NCI-H146 (cell line): ENCODE measurements around the gene ARAP1.
"Not testable (repeated sequence)": the region's sequence is repeated elsewhere in the genome, so short reads cannot be mapped to it uniquely, and the experiment has no call there.

Source experiments
- DNase-seq: peaks from one replicate; lab custom pipeline; 2025; lab: John Stamatoyannopoulos, UW

Gene ARAP1

DNA sequence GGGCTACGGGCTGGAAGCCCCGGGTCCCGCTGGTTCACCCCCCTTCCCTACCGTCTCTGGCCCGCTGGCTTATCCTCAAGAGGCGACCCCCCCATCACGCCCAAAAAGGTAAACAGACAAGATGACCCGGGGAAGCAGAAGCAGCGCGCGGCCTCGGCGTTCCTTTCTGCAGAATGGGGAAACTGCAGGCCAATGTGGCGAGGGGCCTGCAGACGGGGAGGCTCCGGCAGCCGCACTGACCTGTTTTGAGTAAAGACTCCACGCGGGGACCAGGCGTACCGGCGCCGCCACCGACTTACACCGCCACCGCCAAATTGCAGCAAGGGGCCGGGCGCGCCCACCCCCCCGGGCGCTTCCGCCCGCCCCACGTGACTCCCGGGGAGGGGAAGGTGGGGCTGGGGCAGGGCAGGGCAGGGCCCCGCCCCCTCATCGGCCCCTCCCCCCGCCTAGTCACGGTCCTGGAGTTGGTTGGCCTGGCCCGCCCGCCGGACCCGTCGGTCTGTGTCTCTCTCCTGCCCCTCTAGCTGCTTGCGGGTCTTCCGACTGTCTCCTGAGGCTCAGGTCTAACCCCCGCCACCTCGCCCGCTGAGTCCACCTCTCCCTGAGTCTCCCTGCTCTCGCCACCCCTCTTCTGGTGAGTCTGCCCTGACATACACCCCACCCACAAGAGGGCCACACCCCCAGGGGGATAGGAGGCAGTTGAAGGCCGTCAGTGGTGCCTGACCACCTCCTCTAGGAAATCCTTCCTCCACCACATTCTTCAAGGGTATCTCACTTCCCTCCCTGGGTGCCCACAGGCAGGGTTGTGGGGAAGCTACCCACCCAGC lies at the start of gene ARAP1:
Gene ARAP1, minus strand, starts transcription at position 321 of the 827 bp plus-strand sequence. CDS start 25,280 bp downstream, outside the sequence.
- DNase-seq, result peak; percentile 80

DNA sequence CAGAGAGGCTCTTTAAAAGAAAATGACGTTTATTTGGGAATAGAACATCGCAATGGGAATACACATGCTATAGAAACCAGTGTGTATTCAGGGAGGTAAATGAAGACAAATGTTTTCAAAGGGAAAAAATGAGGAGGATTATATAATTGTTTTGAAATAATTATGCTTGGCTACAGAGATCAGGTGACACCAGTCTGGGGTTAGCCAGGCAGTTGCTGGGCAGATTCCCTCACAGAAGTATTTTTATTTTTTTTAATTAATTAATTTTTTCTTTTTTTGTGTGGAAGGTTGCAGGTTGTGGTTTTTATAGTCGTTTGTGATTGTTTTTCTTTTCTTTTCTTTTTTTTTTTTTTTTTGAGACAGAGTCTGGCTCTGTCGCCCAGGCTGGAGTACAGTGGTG lies 47.2 kb upstream of the ARAP1 start:
- DNase-seq, result no peak

DNA sequence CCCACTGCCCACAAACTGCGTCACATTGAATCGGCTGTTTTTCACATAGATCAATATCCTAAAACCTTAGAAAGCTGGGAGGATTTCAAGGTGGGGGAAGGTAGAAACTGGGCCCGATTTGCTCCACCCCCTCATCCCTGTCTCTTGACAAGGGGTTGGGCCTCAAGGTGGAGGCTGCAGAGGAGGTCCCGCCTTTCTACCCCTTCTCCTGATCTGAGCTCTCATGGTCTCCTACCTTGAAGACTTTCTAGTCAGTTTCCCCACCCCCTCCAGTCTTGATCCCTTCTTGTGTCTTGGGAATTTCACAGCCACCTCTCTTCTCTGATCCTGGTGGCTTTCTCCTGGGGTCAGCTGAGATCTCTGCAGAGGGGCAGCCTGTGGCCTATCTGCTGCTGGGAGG lies 46.2 kb upstream of the ARAP1 start:
- DNase-seq, result no peak

DNA sequence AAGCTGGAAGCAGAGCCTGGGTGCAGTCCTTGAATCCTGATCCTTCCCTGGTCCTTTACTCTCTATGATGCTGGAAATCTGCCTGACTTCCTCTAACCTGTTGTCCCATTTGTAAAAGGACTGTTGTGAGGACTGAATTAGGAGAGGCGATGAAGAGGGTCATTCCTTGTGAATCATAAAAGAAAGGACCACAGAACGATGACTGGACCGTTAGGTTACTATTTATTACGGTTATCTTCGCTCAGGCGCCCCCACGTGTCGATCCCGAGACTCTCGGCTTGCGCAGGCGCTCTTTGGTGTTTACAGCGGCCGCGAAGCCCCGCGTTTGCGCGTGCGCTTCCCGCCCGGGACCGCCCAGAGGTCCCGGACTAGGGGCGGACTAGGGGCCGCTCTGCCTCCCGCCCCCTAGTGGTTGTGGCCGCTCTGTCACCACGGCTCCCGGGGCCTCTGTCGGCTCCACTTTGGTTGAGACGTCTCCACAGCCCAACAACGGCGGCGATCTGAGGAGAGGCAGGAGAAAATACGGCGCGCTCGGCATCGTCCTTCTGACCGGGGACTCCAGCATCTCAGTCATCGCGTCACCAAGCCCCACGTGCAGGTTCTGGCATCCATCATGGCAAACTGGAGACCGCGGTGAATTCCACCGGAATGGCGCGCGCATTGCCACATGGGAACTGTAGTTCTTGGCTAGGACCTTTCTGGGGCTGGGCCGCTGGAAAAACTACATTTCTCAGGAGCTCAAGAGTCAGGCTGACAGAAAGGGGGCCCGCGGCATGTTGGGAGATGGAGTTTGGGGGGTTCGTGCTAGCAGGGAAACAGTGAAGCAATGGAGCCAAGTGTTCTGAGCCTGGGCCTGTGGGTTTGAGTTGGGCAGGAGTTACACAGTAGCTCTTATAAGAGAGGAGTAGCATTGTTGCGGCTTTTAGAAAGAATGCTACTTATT lies 41.5 kb upstream of the ARAP1 start, which contains the start of gene STARD10:
Gene STARD10, minus strand, starts transcription at position 623 of the 943 bp plus-strand sequence. CDS start 12,866 bp downstream, outside the sequence.
- peak; percentile 93 for DNase-seq

DNA sequence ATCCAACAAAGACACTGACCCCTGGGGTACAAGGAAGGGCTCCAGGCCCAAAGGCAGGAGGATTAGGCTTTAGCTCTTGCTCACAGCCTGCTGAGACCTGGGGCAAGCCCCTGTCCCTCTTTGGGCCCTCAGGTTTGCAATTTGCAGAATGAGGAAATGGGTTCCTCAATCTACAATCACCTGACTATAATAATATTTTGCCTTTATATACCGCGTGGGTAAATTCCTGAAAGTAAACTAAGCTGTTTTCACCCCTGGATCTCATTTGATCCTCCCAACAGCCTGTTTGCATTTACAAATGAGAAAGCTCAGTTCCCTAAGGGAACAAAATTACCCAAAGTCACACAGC lies 40.8 kb upstream of the ARAP1 start:
- no peak for DNase-seq

DNA sequence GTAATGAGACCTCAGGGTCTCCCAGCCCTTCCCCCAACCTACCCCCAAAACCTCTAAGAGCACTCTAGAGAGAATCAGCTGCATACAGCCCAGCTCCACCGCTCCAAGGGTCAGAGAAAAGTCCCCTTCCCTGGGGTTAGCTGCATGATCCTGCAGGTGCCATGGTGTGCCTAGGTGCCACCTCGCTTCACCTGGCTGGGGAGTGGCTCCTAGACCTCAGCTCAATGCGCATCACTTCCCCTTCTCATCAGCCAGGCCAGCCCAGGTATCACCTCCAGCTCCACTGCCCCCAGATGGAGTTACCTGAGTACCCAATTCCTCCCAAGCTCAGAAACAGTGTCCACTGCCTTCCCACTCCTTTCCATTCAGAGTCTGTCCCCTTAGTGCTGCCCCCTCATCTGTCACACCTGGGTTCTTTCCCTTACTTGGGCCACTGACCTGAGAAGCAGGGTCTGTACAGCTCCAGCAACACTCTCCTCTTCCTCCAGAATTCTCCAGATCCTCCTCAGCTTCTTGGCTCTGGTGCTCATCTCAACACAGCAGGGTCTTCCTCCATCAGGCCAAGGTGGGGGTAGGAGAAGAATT lies 40.3 kb upstream of the ARAP1 start:
- DNase-seq, result no peak

DNA sequence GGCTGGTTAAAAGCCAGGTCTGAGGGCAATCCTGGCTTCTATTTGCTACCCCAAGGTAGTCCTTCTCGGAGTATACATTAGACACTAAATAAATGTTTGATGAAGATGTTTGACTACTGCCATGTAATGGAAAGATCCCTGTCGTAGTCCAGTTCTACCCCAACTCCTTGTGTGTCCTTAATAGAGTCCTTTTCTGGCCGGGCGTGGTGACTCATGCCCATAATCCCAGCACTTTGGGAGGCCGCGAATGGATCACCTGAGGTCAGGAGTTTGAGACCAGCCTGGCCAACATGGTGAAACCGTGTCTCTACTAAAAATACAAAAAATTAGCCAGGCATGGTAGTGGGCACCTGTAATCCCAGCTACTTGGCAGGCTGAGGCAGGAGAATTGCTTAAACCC lies 39.0 kb upstream of the ARAP1 start:
- DNase-seq, result not testable (repeated sequence)

DNA sequence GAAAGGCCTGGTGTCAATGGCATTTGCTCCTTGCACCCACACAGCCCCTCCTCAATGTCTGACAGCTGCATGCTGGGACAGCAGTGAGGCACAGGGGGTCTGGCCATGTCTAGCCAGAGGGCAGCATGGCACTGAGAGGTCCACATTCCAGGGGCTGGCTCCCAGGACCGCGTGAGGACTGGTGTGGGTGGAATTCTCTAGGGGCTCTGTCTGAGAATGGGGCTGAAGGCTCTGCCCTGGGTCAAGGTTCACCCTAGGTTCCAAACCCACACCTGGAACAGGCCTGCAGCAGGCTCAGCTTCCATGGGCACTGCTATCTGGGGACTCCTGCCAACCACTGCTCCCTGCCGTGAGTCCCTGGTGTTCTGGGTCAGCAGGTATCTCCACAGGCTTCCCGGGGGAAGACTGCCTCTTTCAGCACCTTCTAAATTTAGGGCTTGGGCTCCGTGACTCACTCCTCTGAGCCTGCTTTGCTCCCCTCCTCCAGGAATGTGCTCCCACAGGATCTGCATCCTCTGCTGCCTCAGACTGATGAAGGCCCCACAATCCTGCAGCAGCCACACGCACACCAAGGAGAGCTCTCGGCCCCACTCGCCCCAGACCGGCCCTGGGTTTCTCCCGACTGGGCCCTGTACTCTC lies 37.4 kb upstream of the ARAP1 start:
- DNase-seq, result no peak

DNA sequence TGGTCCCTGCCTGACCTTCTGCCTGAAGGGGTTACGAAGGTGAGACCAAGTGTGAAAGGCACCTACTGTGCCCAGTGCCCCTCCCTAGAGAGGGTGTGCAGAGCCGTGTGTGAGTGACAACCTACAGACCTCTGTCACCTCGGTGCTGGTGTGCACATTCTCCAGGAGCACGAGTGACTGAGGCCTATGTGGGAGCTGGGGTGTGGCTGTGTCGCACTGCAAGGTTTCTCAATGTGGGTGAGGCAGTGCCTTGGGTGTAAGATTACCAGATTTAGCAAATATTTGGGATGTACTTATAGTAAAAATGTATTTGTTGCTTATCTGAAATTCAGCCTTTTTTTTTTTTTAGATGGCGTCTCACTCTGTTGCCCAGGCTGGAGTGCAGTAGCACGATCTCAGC lies 36.0 kb upstream of the ARAP1 start:
- no peak for DNase-seq

DNA sequence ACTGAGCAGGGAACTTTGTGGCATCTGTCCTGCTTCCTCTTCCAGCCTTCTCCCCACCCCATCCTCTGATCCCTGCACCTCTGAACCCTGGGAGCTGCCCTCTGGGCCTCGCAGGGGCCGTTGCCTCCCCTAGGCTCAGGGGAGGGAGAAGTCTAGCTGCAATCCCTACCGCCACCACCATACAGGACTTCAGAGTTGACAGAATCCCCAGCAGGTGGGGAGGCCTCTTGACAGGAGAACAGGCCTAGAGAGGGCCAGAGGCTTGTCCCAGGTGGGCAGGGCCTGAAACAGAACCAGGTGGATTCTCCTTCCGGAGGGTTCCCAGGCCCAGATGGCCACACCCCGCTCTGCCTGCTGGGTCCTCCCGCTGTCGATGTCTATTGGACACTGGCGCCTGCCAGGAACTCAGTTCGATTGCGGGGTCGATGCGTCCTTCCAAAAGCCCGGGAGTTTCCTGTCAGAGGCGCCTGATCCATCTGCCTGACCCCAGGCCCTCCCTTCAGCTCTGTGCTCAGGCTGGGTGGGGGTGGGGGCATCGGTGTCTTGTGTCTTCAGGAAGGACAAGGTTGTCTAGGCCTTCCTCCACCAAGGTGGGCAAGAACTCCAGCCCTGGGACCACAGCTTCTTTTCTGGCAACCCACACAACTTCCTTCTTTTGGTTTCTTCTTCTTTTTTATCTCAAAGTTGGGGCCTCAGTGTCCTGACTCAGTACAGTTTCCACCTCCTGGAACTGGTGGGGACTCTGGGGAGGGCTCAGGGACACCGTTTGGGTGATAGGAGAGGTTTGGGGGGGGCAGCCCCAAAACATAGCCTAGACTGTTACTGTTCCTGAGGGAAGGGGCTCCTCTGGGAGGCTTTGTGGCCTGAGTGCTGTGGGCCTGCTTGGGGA lies 35.3 kb upstream of the ARAP1 start:
- peak; percentile 98 for DNase-seq

DNA sequence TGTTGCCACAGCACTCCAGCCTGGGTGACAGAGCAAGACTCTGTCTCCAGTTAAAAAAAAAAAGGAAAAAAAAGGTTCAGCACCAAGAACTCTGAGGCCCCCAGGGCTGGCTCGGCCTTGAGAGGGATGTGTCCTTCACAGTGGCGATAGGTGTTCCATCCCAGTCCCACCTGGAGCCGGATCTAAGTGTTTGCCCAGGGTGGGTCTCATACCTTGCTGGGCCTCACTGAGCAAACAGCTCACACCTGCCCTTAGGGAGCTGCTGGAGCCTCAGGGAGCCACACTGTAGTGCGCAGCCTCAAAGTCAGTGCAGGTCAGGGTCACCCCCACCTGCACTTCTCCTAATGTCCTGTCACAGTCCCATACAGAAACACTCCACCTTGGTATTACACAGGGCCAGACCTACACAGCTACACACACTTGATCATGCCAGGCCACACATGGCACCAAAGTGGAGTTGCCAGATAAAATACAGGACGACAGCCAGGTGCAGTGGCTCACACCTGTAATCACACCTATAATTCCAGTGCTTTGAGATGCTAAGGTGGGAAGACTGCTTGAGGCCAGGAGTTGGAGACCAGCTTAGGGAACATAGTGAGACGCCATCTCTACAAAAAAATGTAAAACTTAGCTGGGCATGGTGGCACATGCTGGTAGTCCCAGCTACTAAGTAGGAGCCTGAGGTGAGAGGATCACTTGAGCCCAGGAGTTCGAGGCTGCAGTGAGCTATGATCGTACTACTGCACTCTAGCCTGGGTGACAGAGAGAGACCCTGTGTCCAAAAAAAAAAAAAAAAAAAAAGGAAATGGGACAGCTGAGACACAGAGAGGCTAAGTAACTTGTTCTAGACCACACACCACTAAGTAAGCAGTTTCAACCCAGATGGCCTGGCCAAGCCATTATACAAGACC lies 34.4 kb upstream of the ARAP1 start:
- peak; percentile 99 for DNase-seq

DNA sequence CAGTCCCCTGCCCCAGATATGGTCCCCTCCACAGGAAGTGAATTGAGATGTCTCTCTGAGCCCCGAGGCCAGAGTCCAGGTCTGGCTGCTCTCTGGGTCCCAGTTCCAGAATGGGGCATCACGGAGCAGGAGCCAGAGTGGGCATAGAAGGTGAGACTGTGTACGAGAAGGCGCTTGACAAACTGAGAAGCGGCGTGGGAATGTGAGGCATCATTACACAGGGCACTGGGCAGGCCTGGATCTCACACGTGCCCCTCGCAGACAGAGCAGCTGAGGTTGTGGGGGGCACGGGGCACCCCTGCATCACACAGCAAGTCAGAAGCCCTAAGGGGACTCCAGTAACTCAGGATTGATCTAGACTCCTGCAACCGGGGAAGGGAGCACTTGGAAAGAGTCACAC lies 32.5 kb upstream of the ARAP1 start:
- DNase-seq, result no peak

DNA sequence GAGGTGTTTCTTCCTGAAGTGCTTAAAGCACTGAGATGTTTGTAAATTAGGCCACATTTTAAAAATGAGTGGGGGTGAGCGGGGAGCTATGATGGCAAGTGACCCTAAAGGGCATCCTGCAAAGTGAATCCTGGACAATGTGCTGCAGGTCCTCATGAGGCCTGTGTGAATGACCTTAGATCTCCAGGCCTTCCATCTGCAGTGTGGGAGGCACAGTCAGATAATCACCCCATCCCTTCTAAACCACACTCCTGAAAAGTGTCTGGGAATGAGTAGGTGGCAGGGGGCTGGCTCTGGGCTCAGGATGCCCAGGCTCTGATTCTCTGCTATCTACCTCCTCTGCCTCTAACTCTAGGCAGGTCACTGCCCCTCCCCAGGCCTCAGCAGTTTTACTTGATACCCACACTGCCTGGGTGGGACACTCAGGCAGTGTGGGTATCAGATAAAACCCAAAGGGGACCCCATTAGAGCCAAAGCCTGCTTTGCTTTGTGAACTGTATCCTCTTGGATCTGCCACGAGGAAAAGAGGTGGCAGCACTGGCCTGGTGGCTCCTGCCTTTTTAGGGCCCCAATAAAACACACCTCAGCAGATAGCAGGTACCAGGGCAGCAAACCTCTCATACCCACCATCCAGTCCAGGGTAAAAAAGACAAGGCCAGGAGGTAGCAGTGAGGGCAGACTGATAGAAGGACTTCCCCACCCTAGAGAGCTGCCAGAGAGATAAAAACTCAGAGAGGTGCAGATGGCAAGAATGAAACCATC lies 31.1 kb upstream of the ARAP1 start:
- no peak for DNase-seq

DNA sequence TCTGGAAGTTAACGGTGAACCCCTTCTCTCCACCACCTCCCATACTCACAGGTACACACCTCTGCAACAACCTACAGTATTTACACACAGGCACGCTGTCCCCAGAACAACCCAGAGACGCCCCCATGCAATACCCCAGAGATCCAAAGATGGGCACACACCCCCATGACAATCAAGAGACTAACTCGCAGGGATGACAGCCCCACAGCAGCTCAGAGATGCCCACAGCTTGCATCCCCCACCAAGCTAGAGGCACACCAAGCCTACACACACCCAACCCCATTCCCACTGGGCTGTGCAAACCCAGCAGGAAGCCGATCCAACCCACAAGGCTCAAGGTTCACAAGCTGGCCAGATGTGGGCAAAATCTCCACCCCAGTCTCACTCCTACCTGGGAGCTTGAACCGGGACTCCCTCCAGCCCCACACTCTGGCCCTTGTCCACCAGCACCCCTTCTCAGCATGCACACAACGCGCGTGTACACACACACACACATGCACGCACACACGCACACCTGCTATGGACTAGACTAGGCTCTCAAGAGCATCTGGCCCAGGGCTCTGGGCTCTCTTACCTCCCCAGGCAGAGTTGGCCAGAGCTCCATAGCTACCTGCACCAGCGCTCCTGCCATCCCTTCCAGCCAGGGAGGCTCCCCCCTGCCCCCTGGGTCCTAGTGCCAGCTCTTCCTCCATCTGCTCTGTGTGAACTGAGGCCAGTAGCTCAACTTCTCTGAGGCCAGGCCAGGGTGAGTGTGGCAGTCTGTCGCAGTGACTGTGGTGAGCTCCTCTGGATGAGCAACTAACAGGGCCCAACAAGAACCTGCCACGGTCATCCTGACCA lies 30.1 kb upstream of the ARAP1 start:
- peak; percentile 68 for DNase-seq

DNA sequence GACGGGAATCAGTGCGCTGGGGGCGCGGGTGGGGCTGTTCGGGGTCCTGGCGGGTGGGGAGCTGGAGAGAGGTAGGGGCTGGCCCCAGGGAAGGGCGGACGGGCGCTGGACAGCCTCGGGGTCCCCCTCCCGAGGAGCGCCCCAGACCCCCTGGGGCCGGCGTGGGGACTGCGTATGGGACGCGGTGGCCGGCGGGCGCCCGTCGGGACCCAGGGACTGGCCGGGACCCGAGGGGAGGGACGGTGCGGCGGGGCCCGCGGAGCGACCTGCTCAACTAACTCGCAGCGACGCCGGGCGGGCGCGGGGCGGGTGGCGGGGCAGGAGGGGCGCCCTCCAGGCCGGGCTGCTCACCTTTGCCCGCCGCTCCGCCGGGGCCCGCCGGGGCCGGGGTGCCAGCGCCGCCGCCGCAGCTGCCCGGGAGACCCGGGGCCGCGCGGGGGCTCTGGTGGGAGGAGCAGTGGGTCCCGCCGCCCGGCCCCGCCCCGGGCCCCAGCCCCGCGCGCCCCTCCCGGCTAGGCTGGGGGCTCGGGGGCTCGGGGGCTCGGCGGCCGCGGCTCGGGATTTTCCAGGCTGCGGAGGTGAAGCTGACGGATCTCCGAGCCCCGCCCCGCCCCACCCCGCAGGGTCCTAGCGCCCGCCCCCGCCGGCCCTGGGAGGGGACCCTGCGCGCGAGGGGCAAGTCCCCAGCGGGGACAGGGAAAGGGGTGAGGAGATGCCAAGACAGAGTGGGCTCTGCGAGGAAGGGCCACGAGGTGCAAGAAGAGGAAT lies 29.3 kb upstream of the ARAP1 start:
- peak; percentile 66 for DNase-seq

DNA sequence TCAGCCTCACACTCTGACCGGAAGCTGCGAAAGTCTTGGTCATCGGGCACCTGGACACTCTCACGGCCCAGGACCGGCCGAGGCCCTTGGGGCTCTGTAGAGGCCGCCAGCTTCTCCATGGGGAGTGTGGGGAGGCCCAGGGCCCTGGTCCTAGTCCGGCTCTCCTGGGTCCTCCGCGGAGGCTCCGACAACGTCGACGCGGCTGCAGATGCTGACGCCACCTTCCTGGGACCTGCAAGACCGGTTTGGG lies 28.8 kb upstream of the ARAP1 start:
- DNase-seq, result peak; percentile 38

DNA sequence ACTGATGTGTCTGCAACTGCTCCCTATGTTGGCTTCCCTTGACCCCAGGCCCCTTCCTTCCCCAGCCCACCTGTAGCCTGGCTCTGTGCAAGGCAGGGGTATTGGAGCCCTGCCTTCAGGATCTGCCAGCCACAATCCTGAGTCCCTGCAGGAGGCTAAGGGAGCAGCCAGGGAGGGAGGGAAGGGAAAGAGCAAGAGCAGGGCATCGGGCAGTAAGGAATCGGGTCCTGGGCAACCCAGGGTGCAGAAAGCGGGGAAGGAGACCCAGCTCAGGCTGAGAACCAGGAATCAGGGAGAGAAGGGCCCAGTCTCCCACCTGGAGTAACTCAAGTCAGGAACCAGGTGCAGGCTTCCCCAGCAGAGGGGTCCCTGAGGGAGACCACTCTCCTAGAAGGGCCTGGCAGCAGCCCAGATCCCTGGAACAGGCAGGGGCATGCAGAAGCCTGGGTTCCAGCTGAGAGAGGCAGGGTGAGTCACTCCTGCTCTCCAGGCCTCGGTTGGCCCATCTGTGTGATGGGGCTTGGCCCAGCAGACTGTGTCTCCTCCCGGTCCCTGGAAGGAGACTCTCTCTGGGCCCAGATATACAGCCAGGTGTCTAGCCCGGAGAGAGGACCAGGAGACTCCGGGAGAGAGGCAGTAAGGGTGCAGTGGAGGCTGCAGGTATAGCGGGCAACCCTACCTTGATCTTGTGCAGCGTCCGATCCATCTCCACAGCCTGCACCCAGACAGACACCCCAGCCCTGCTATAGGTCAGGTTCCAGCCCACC lies 28.3 kb upstream of the ARAP1 start:
- no peak for DNase-seq
